ENCODE results near the gene PTPRH. TPM values are rescaled to one million over a fixed set of nuclear protein-coding genes. Genes with fewer than 3 reads are reported as not detected.
A peak's percentile ranks its signal among the peaks of the same experiment; 100 is the strongest.

The PTPRH gene
- total RNA-seq, 1 donor from 2014 or later = 1.0 TPM

- H4K20me1 ChIP-seq (ENCODE audit: insufficient read depth, low read length) = no peaks in the 10 kb centered on the region
- peaks cover 49% of the 10 kb centered on the region for H3K27me3 Mint-ChIP-seq (ENCODE audit: low read depth, unreplicated experiment)
- no peaks in the 10 kb centered on the region for H3K79me2 ChIP-seq (ENCODE audit: insufficient read depth, low read length)
- H3K27ac ChIP-seq (ENCODE audit: low read depth, low read length) = no peak overlapping the region
- H3K4me1 ChIP-seq (ENCODE audit: insufficient read depth, low read length) = peaks cover 22% of the 10 kb centered on the region
- H3K4me2 ChIP-seq (ENCODE audit: low read length) = peak overlapping the region; percentile 80
- H2AFZ ChIP-seq (ENCODE audit: low read depth, low read length) = peak overlapping the region; percentile 0
- no peaks in the 10 kb centered on the region for H3K9me3 Mint-ChIP-seq (ENCODE audit: unreplicated experiment)
- no peak for TF ChIP-seq CTCF (IDR thresholded peaks at IDR 0.05; ENCODE audit: insufficient read depth, low read depth, low read length)
- TF ChIP-seq EZH2 (IDR thresholded peaks at IDR 0.05; ENCODE audit: insufficient read depth, low read length) = no peak
- peaks cover 3% of the 10 kb centered on the region for H3K9me3 ChIP-seq (ENCODE audit: insufficient read depth, low read depth, low read length)
- peaks cover 5% of the 10 kb centered on the region for H3K4me1 Mint-ChIP-seq (ENCODE audit: low read depth, unreplicated experiment)
- H3K4me3 ChIP-seq (ENCODE audit: insufficient read depth, low read depth, low read length) = no peak overlapping the region
- H3K27me3 ChIP-seq (ENCODE audit: insufficient read depth, low read length) = peaks cover 15% of the 10 kb centered on the region
- H3K36me3 ChIP-seq (ENCODE audit: insufficient read depth, low read length) = no peaks in the 10 kb centered on the region
- H3K27ac Mint-ChIP-seq (ENCODE audit: unreplicated experiment) = no peak overlapping the region
- no peak for FAIRE-seq
- H3K9ac ChIP-seq (ENCODE audit: low read length) = no peak overlapping the region
- DNase-seq (ENCODE audit: low read depth) = no peak
- no peaks in the 10 kb centered on the region for H3K36me3 Mint-ChIP-seq (ENCODE audit: low read depth, unreplicated experiment)
- H3K4me3 Mint-ChIP-seq (ENCODE audit: unreplicated experiment) = no peak overlapping the region
These were observed 34.7 kb downstream of the PTPRH start for GRCh38 chr19:55174425-55175116.

- Mint-ChIP-seq H3K4me1 (ENCODE audit: low read depth, unreplicated experiment) (peaks cover 5% of the 10 kb centered on the region), H3K9me3 (ENCODE audit: unreplicated experiment) (no peaks in the 10 kb centered on the region), H3K4me3 (ENCODE audit: unreplicated experiment) (peak overlapping the region; percentile 83), H3K27ac (ENCODE audit: unreplicated experiment) (no peak overlapping the region), H3K36me3 (ENCODE audit: low read depth, unreplicated experiment) (no peaks in the 10 kb centered on the region), H3K27me3 (ENCODE audit: low read depth, unreplicated experiment) (peaks cover 52% of the 10 kb centered on the region)
- Histone ChIP-seq H3K36me3 (ENCODE audit: insufficient read depth, low read length) (no peaks in the 10 kb centered on the region), H4K20me1 (ENCODE audit: insufficient read depth, low read length) (no peaks in the 10 kb centered on the region), H3K4me1 (ENCODE audit: insufficient read depth, low read length) (peaks cover 15% of the 10 kb centered on the region), H3K9ac (ENCODE audit: low read length) (peak overlapping the region; percentile 53), H3K27ac (ENCODE audit: low read depth, low read length) (no peak overlapping the region), H3K79me2 (ENCODE audit: insufficient read depth, low read length) (no peaks in the 10 kb centered on the region), H3K9me3 (ENCODE audit: insufficient read depth, low read depth, low read length) (peaks cover 3% of the 10 kb centered on the region), H2AFZ (ENCODE audit: low read depth, low read length) (peak overlapping the region; percentile 79), H3K27me3 (ENCODE audit: insufficient read depth, low read length) (peaks cover 17% of the 10 kb centered on the region), H3K4me3 (ENCODE audit: insufficient read depth, low read depth, low read length) (peak overlapping the region; percentile 68), H3K4me2 (ENCODE audit: low read length) (peak overlapping the region; percentile 80)
- TF ChIP-seq EZH2 (IDR thresholded peaks at IDR 0.05; ENCODE audit: insufficient read depth, low read length) = no peak
- TF ChIP-seq CTCF (IDR thresholded peaks at IDR 0.05; ENCODE audit: insufficient read depth, low read depth, low read length) = no peak
- FAIRE-seq (no peak), DNase-seq (ENCODE audit: low read depth) (no peak)
These were observed 35.4 kb downstream of the PTPRH start for GRCh38 chr19:55173714-55174409.

Measured in astrocyte (in vitro differentiated cells and primary cell).